HCT116 (cell line): ENCODE measurements around the gene CRNN. TPM values are rescaled to one million over a fixed set of nuclear protein-coding genes. Genes with fewer than 3 reads are reported as not detected.

Experiments used
- ATAC-seq: fragments of 200-7000 bp; cut with Tn5 transposase; 2 replicates; pipeline ENCODE4 v1.9.1; 2020; ENCODE audit warnings: mild to moderate bottlenecking, moderate library complexity
- BruUV-seq: library from RNA; stranded (reverse); fragments of 400-500 nt; replicated peaks from 2 replicates; lab custom pipeline; 2021; lab: Mats Ljungman, UMichigan
- CTCF ChIA-PET: fragments of 300-600 bp; sonication (Branson Sonifier 250); formaldehyde crosslinking; loops from one replicate; lab custom pipeline; 2021; ENCODE audit warnings: antibody characterized with exemption; lab: Charles Lee
- POLR2A ChIA-PET: fragments of 300-600, 350-600 bp; sonication (Branson Sonifier 250); formaldehyde crosslinking; loops from one replicate; lab custom pipeline; 2021; ENCODE audit warnings: antibody characterized with exemption; lab: Charles Lee
- RAD21 ChIA-PET, 2 experiments: fragments of 300-600 bp; sonication (Branson Sonifier 250); formaldehyde crosslinking; loops; one replicate each; lab custom pipeline; 2023; ENCODE audit warnings: low total read pairs in 2 of 2; ENCODE audit not compliant: uncharacterized antibody in 2 of 2, unreplicated experiment in 2 of 2, low non-redundant PET in 1 of 2; lab: Charles Lee
- DNase-seq: peaks from one replicate; pipeline ENCODE4 v3.0.0-alpha.2; 2010; ENCODE audit warnings: low read depth, low spot score
- H2AFZ ChIP-seq: fragments of 200-600 bp; shearing (Covaris generic), sonication (generic); 2 replicates; pipeline ENCODE4 v1.6.1; 2017; ENCODE audit warnings: low read depth, mixed run types, mixed read lengths, antibody characterized with exemption, low read length; ENCODE audit not compliant: poor library complexity, severe bottlenecking
- H3K27ac ChIP-seq: 2 replicates; pipeline ENCODE4 v1.5.1; 2012; ENCODE audit warnings: low read depth, low read length
- H3K27me3 ChIP-seq: fragments of 200-600 bp; sonication (generic); 2 replicates; pipeline ENCODE4 v1.6.1; 2016; ENCODE audit warnings: mixed run types, low read length, mixed read lengths; ENCODE audit not compliant: insufficient read depth
- H3K36me3 ChIP-seq, 2 experiments: fragments of 200-500 bp in 1 of 2; fragments of 200-600 bp in 1 of 2; sonication (Bioruptor generic) in 1 of 2; sonication (generic) in 1 of 2; 2 replicates each; pipeline versions ENCODE4 v1.5.1 to v1.6.1; 2014 to 2016; ENCODE audit warnings: low read length in 2 of 2, inconsistent platforms in 1 of 2, mixed read lengths in 1 of 2, mixed run types in 1 of 2; ENCODE audit not compliant: insufficient read depth in 2 of 2, control insufficient read depth in 1 of 2
- H3K4me1 ChIP-seq, 2 experiments: fragments of 200-600 bp in 1 of 2; sonication (generic) in 1 of 2; 2 replicates each; pipeline versions ENCODE4 v1.5.1 to v1.6.1; 2012 to 2017; ENCODE audit warnings: low read length in 2 of 2, inconsistent platforms in 1 of 2, mild to moderate bottlenecking in 1 of 2, mixed read lengths in 1 of 2, mixed run types in 1 of 2, moderate library complexity in 1 of 2; ENCODE audit not compliant: insufficient read depth in 2 of 2, control insufficient read depth in 1 of 2
- H3K4me2 ChIP-seq: fragments of 200-600 bp; sonication (generic); 2 replicates; pipeline ENCODE4 v1.6.1; 2017; ENCODE audit warnings: mixed run types, low read length, mixed read lengths
- H3K4me3 ChIP-seq, 2 experiments: fragments of 200-600 bp in 1 of 2; sonication (generic) in 1 of 2; replicated peaks in 1 of 2; 2 replicates each; pipeline ENCODE4 v1.5.1; 2011 to 2016; ENCODE audit warnings: low read length in 2 of 2, control low read depth in 1 of 2, low read depth in 1 of 2, mild to moderate bottlenecking in 1 of 2, mixed read lengths in 1 of 2, mixed run types in 1 of 2
- H3K79me2 ChIP-seq: fragments of 200-600 bp; sonication (generic); 2 replicates; pipeline ENCODE4 v1.6.1; 2017; ENCODE audit warnings: mild to moderate bottlenecking, mixed run types, low read length, moderate library complexity, mixed read lengths; ENCODE audit not compliant: insufficient read depth
- H3K9ac ChIP-seq: fragments of 200-600 bp; sonication (generic); 2 replicates; pipeline ENCODE4 v1.6.1; 2016; ENCODE audit warnings: low read length, mixed read lengths
- H3K9me2 ChIP-seq: fragments of 200-600 bp; sonication (generic), shearing (Covaris generic); 2 replicates; pipeline ENCODE4 v1.6.1; 2017; ENCODE audit warnings: mixed run types, mild to moderate bottlenecking, moderate library complexity; ENCODE audit not compliant: insufficient read depth
- H3K9me3 ChIP-seq, 2 experiments: fragments of 200-500 bp in 1 of 2; fragments of 200-600 bp in 1 of 2; sonication (Bioruptor generic) in 1 of 2; sonication (generic) in 1 of 2; 2 replicates each; pipeline ENCODE4 v1.6.1; 2014 to 2017; ENCODE audit warnings: low read length in 2 of 2, mixed read lengths in 2 of 2, inconsistent platforms in 1 of 2, low read depth in 1 of 2, mild to moderate bottlenecking in 1 of 2, mixed run types in 1 of 2, moderate library complexity in 1 of 2; ENCODE audit not compliant: control insufficient read depth in 1 of 2, insufficient read depth in 1 of 2
- H4K20me1 ChIP-seq: fragments of 200-600 bp; sonication (generic), shearing (Covaris generic); 2 replicates; pipeline ENCODE4 v1.6.1; 2017; ENCODE audit warnings: mixed run types, mild to moderate bottlenecking, moderate library complexity; ENCODE audit not compliant: insufficient read depth
- SIN3A ChIP-seq: IDR thresholded peaks from 2 replicates; pipeline ENCODE4 v1.6.1; 2012; ENCODE audit warnings: low read depth
- intact Hi-C: fragments of 100-400 bp; cut with micrococcal nuclease; formaldehyde crosslinking; loops from 2 replicates; pipeline ENCODE4 v1.10.0; 2022
- total RNA-seq: library from RNA; stranded (reverse); gene quantifications from one replicate; pipeline ENCODE4 v1.2.1, GENCODE V29; 2021; ENCODE audit not compliant: unreplicated experiment
- TF ChIP-seq, protein P1 (sequence below): IDR thresholded peaks from 2 replicates; pipeline ENCODE4 v1.6.1; 2012

CRNN gene
- total RNA-seq, 1 experiment from 2014 or later, result not detected

DNA sequence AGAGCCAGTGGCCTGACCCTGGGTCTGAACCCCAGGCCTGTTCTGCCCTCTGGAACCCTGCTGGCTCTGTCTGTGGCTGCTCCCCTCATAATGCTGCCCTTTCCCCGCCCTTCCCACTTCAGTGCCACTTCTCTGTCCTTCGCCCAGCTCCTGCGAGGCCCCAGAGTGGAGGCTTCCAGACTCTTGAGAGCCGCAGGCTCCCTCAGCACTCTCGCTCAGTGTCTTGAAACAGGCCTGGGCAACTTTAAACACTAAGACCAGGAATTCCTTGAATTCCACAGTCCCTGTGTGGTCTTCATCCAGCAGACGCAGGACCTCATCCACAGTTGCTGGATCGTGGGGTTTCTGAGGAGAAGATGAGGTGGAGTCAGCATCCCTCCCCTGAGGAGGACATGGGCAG, 3.5 kb downstream of the CRNN start:
- Histone ChIP-seq H3K4me1 (no peaks in the 10 kb centered on the region), H3K9me2 (no peaks in the 10 kb centered on the region), H3K27ac (no peak overlapping the region), H3K9me3 (no peaks in the 10 kb centered on the region), H3K4me3 (no peak overlapping the region), H3K79me2 (no peaks in the 10 kb centered on the region), H3K27me3 (0 out of 2 replicates have a peak, but pooled peaks cover 8% of the 10 kb centered on the region), H3K4me2 (no peak overlapping the region), H3K9ac (no peak overlapping the region), H3K36me3 (no peaks in the 10 kb centered on the region), H4K20me1 (no peaks in the 10 kb centered on the region), H2AFZ (no peak overlapping the region)
- ChIA-PET POLR2A (no interaction called here), CTCF (interaction anchor here (2.7 kb wide), 1 partner anchor 11 kb away, joined by 20 read pairs; no protein-coding TSS in a partner anchor), RAD21 (no interaction called here)
- intact Hi-C loops, result no loop called here
- TF ChIP-seq, protein P1, sequence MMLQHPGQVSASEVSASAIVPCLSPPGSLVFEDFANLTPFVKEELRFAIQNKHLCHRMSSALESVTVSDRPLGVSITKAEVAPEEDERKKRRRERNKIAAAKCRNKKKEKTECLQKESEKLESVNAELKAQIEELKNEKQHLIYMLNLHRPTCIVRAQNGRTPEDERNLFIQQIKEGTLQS, result no peak
- ATAC-seq (no peak), DNase-seq (no peak)
- BruUV-seq, result no TSS peak

DNA sequence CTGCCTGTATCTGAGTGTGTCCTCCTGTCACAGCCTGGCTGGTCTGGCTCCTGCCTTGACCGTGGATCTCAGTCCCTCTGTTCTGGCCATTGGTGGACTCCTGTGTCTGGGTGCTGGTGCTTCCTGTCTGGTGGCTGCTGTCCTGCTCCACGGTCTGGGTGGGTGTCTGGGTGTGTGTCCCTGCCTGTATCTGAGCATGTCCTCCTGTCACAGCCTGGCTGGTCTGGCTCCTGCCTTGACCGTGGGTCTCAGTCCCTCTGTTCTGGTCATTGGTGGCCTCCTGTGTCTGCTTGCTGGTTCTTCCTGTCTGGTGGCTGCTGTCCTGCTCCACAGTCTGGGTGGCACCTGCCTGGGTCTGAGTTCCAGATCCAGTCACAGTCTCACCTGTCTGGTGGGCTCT, 4.0 kb downstream of the CRNN start:
- RAD21 ChIA-PET, result no interaction called here
- intact Hi-C loops, result no loop called here
- Histone ChIP-seq H3K9ac (no peak overlapping the region), H3K4me3 (no peak overlapping the region), H3K9me3 (no peaks in the 10 kb centered on the region), H3K79me2 (no peaks in the 10 kb centered on the region), H2AFZ (no peak overlapping the region), H3K27me3 (0 out of 2 replicates have a peak, but pooled peaks cover 8% of the 10 kb centered on the region), H3K4me1 (no peaks in the 10 kb centered on the region), H3K9me2 (no peaks in the 10 kb centered on the region), H4K20me1 (no peaks in the 10 kb centered on the region), H3K4me2 (no peak overlapping the region), H3K36me3 (no peaks in the 10 kb centered on the region), H3K27ac (no peak overlapping the region)
- TF ChIP-seq SIN3A, result no peak
- DNase-seq (no peak), ATAC-seq (no peak)
- CTCF ChIA-PET, result interaction anchor here (1.7 to 2.7 kb wide), 2 partner anchors 11 to 48 kb away, joined by 8 to 20 read pairs; no protein-coding TSS in a partner anchor
- POLR2A ChIA-PET, result no interaction called here
- no TSS peak for BruUV-seq
